Measurements from ENCODE around the gene CYP21A2.
"Not testable (repeated sequence)": the region's sequence is repeated elsewhere in the genome, so short reads cannot be mapped to it uniquely, and the experiment has no call there.

The CYP21A2 gene

DNA sequence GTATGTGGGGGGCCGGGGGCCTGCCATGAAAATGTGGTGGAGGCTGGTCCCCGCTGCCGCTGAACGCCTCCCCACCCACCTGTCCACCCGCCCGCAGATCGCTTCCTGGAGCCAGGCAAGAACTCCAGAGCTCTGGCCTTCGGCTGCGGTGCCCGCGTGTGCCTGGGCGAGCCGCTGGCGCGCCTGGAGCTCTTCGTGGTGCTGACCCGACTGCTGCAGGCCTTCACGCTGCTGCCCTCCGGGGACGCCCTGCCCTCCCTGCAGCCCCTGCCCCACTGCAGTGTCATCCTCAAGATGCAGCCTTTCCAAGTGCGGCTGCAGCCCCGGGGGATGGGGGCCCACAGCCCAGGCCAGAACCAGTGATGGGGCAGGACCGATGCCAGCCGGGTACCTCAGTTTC lies 30.2 kb upstream of the CYP21A2 start:
- not testable (repeated sequence) for H3K27ac ChIP-seq (ENCODE audit: low read length); H3K9me3 ChIP-seq (ENCODE audit: control insufficient read depth in 1 of 2, low read length in 2 of 2); H3K36me3 ChIP-seq (ENCODE audit: control insufficient read depth in 1 of 2, insufficient read depth in 2 of 2, low read length in 2 of 2); H3K4me1 ChIP-seq (ENCODE audit: control insufficient read depth in 1 of 2, insufficient read depth in 2 of 2, low read length in 2 of 2); H3K4me3 ChIP-seq (ENCODE audit: low read depth in 1 of 2, low read length in 2 of 2); H3K27me3 ChIP-seq (ENCODE audit: low read depth, low read length)

DNA sequence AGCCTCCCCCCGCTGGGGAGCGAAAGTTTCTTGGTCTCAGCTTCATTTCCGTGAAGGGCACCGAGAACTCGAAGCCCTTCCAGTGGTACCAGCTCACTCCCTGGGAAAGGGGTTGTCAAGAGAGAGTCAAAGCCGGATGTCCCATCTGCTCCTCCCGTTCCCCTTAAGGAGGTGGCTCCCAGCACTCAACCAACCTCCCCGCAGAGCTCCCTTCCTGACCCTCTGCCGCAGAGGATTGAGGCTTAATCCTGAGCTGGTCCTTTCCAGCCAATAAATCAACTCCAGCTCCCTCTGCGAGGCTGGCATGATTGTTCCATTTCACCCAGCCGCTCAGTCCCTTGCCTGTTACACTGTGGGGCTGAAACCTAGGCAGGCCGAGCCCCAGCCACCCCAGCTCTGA lies 29.6 kb upstream of the CYP21A2 start:
- not testable (repeated sequence) for H3K36me3 ChIP-seq (ENCODE audit: control insufficient read depth in 1 of 2, insufficient read depth in 2 of 2, low read length in 2 of 2); H3K9me3 ChIP-seq (ENCODE audit: control insufficient read depth in 1 of 2, low read length in 2 of 2); H3K27me3 ChIP-seq (ENCODE audit: low read depth, low read length); H3K27ac ChIP-seq (ENCODE audit: low read length); H3K4me3 ChIP-seq (ENCODE audit: low read depth in 1 of 2, low read length in 2 of 2); H3K4me1 ChIP-seq (ENCODE audit: control insufficient read depth in 1 of 2, insufficient read depth in 2 of 2, low read length in 2 of 2)

DNA sequence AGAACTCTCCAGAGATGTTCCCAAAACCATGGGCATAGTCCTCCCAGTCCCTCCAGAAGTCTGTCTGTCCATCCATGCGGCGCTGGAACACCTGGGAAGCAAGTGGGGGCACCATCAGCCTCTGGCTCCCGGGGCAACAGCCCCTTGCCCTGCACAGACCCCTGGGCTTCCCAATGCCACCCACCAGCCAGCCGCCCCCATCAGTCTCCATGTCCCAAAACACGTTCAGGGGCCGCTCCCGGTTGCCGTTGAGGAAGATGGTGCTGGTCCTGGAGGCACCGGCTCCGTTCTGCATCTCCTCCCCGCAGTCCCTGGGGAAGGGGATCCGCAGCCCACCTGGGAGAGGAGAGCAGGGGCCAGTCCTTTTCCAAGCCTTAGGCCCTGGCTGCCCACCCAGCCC lies 28.7 kb upstream of the CYP21A2 start:
- not testable (repeated sequence) for H3K4me1 ChIP-seq (ENCODE audit: control insufficient read depth in 1 of 2, insufficient read depth in 2 of 2, low read length in 2 of 2); H3K4me3 ChIP-seq (ENCODE audit: low read depth in 1 of 2, low read length in 2 of 2); H3K27me3 ChIP-seq (ENCODE audit: low read depth, low read length); H3K36me3 ChIP-seq (ENCODE audit: control insufficient read depth in 1 of 2, insufficient read depth in 2 of 2, low read length in 2 of 2); H3K9me3 ChIP-seq (ENCODE audit: control insufficient read depth in 1 of 2, low read length in 2 of 2); H3K27ac ChIP-seq (ENCODE audit: low read length)

GRCh38 chr6:32010856-32011530 lies 27.2 kb upstream of the CYP21A2 start:
- H3K4me3 ChIP-seq (ENCODE audit: low read depth in 1 of 2, low read length in 2 of 2); H3K4me1 ChIP-seq (ENCODE audit: control insufficient read depth in 1 of 2, insufficient read depth in 2 of 2, low read length in 2 of 2); H3K27me3 ChIP-seq (ENCODE audit: low read depth, low read length); H3K9me3 ChIP-seq (ENCODE audit: control insufficient read depth in 1 of 2, low read length in 2 of 2); H3K27ac ChIP-seq (ENCODE audit: low read length); H3K36me3 ChIP-seq (ENCODE audit: control insufficient read depth in 1 of 2, insufficient read depth in 2 of 2, low read length in 2 of 2): not testable (repeated sequence)

DNA sequence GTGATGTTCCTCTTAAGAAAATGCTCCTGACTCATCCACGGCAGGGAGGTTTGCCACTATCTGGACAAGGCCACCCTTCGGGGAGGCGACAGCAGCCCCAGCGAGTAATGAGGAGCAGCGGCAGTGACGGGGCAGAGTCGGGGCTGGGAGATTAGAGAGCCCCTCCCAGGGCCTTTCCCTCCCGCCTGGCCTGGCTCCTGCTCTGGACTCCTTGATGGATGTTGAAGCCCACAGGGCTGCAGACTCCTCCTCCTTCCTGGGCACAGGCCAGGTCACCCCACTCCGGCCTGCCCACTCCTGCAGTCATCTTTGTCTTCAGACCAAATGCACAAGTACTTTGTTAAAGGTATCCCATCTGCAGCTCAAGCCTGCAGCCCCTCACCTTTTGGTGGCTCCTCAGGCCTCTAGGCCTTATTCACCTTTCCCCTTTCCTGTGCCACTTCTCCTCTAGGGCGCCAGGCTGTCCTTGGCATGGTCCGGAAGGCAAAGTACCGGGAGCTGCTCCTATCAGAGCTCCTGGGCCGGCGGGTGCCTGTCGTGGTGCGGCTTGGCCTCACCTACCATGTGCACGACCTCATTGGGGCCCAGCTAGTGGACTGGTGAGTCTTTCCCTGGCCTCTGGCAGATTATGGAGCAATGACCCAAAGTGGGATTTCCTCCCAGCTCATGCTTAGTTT lies 25.1 kb upstream of the CYP21A2 start:
- H3K9me3 ChIP-seq (ENCODE audit: control insufficient read depth in 1 of 2, low read length in 2 of 2); H3K27me3 ChIP-seq (ENCODE audit: low read depth, low read length); H3K27ac ChIP-seq (ENCODE audit: low read length); H3K4me3 ChIP-seq (ENCODE audit: low read depth in 1 of 2, low read length in 2 of 2); H3K36me3 ChIP-seq (ENCODE audit: control insufficient read depth in 1 of 2, insufficient read depth in 2 of 2, low read length in 2 of 2); H3K4me1 ChIP-seq (ENCODE audit: control insufficient read depth in 1 of 2, insufficient read depth in 2 of 2, low read length in 2 of 2): not testable (repeated sequence)

DNA sequence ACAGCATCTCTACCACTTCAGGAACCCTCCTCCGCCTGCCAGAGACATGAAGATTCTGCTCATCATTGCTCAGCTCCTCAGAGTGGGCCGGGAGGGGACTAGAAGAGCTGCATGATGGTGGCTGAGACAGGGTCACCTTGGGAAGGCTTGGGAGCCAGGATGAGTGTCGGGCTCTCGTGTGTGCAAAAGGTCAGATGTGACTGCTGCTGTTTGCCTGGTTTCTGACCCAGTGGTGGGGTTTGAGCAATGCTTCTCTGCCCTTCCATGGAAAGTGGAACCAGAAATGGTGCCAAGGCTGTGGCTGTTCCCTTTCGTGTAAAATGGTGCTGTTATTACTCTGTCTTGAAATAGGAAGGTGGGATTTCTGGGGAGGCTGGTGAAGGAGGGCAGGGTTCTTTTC lies 24.5 kb upstream of the CYP21A2 start:
- H3K36me3 ChIP-seq (ENCODE audit: control insufficient read depth in 1 of 2, insufficient read depth in 2 of 2, low read length in 2 of 2); H3K9me3 ChIP-seq (ENCODE audit: control insufficient read depth in 1 of 2, low read length in 2 of 2); H3K4me3 ChIP-seq (ENCODE audit: low read depth in 1 of 2, low read length in 2 of 2); H3K27me3 ChIP-seq (ENCODE audit: low read depth, low read length); H3K4me1 ChIP-seq (ENCODE audit: control insufficient read depth in 1 of 2, insufficient read depth in 2 of 2, low read length in 2 of 2); H3K27ac ChIP-seq (ENCODE audit: low read length): not testable (repeated sequence)

DNA sequence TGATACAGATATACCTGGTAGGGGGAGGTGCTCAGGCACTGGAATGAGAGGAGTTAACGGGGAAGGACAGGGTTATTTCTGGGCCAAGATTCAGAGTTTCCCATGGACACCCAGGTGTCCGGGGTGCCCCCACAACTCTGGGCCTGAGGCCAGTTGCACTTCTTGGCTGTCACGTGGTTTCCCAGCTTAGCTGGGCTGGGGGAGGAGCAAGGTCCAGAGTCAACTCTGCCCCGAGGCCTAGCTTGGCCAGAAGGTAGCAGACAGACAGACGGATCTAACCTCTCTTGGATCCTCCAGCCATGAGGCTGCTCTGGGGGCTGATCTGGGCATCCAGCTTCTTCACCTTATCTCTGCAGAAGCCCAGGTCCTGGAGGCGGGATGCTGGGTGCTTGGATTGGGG lies 23.7 kb upstream of the CYP21A2 start, which contains the start of gene C4B:
C4B (plus strand) TSS at position 249 of the 400 bp plus-strand sequence; CDS start at position 300, 51 bp downstream.
- not testable (repeated sequence) for H3K27ac ChIP-seq (ENCODE audit: low read length); H3K4me3 ChIP-seq (ENCODE audit: low read depth in 1 of 2, low read length in 2 of 2); H3K27me3 ChIP-seq (ENCODE audit: low read depth, low read length)

GRCh38 chr6:32022100-32022499 lies 16.1 kb upstream of the CYP21A2 start:
- not testable (repeated sequence) for H3K4me3 ChIP-seq (ENCODE audit: low read depth in 1 of 2, low read length in 2 of 2); H3K9me3 ChIP-seq (ENCODE audit: control insufficient read depth in 1 of 2, low read length in 2 of 2); H3K36me3 ChIP-seq (ENCODE audit: control insufficient read depth in 1 of 2, insufficient read depth in 2 of 2, low read length in 2 of 2); H3K27me3 ChIP-seq (ENCODE audit: low read depth, low read length); H3K4me1 ChIP-seq (ENCODE audit: control insufficient read depth in 1 of 2, insufficient read depth in 2 of 2, low read length in 2 of 2); H3K27ac ChIP-seq (ENCODE audit: low read length)

More for the DNA sequence above, 23.7 kb upstream of the CYP21A2 start, which contains the start of gene C4B:
- not testable (repeated sequence) for H3K36me3 ChIP-seq (ENCODE audit: control insufficient read depth in 1 of 2, insufficient read depth in 2 of 2, low read length in 2 of 2); H3K9me3 ChIP-seq (ENCODE audit: control insufficient read depth in 1 of 2, low read length in 2 of 2); H3K4me1 ChIP-seq (ENCODE audit: control insufficient read depth in 1 of 2, insufficient read depth in 2 of 2, low read length in 2 of 2)

DNA sequence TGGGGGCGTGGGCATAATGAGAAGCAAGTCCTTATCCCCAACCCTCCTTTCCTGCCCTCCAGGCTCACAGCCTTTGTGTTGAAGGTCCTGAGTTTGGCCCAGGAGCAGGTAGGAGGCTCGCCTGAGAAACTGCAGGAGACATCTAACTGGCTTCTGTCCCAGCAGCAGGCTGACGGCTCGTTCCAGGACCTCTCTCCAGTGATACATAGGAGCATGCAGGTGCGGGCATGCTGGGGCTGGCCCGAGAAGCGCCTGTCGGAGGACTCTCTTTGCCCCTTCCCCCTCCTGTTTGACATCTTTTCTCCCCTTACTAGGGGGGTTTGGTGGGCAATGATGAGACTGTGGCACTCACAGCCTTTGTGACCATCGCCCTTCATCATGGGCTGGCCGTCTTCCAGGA lies 9.6 kb upstream of the CYP21A2 start:
- H3K4me3 ChIP-seq (ENCODE audit: low read depth in 1 of 2, low read length in 2 of 2); H3K36me3 ChIP-seq (ENCODE audit: control insufficient read depth in 1 of 2, insufficient read depth in 2 of 2, low read length in 2 of 2); H3K27me3 ChIP-seq (ENCODE audit: low read depth, low read length); H3K9me3 ChIP-seq (ENCODE audit: control insufficient read depth in 1 of 2, low read length in 2 of 2); H3K27ac ChIP-seq (ENCODE audit: low read length); H3K4me1 ChIP-seq (ENCODE audit: control insufficient read depth in 1 of 2, insufficient read depth in 2 of 2, low read length in 2 of 2): not testable (repeated sequence)

DNA sequence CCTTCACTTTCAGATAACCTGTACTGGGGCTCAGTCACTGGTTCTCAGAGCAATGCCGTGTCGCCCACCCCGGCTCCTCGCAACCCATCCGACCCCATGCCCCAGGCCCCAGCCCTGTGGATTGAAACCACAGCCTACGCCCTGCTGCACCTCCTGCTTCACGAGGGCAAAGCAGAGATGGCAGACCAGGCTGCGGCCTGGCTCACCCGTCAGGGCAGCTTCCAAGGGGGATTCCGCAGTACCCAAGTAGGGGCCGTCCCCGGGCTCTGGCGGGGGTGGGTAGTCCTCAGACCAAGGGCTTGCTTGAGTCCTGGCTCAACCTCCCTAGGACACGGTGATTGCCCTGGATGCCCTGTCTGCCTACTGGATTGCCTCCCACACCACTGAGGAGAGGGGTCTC lies 8.7 kb upstream of the CYP21A2 start:
- H3K9me3 ChIP-seq (ENCODE audit: control insufficient read depth in 1 of 2, low read length in 2 of 2); H3K4me1 ChIP-seq (ENCODE audit: control insufficient read depth in 1 of 2, insufficient read depth in 2 of 2, low read length in 2 of 2); H3K36me3 ChIP-seq (ENCODE audit: control insufficient read depth in 1 of 2, insufficient read depth in 2 of 2, low read length in 2 of 2); H3K27ac ChIP-seq (ENCODE audit: low read length); H3K27me3 ChIP-seq (ENCODE audit: low read depth, low read length); H3K4me3 ChIP-seq (ENCODE audit: low read depth in 1 of 2, low read length in 2 of 2): not testable (repeated sequence)

DNA sequence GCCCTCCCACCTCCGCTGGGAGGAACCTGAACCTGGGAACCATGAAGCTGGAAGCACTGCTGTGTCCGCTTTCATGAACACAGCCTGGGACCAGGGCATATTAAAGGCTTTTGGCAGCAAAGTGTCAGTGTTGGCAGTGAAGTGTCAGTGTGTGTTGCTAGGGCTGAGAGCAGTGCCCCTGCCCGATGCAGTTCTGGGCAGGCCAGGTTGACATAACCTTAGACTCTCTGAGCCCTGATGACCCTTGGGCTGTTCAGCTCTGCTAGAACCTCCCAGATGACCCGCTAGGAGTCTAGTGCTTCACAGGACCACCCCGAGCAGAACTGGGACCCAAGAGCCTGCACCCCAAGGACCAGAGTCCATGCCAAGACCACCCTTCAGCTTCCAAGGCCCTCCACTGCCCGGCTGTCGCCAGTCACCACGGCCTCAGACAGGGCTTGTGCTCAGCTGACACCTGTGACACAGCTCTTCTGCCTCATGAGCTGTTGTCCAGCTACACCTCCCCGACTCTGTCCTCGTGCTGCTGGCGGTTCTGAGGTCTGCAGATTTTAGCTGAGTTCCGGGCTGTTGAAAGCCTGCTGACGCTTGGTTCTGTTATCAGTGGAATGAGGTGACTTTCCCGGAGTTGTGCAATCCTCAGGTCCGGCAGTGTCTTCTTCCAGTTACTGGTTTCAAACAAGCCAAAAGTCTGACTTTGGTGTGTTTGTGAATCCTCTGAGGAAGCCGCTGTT lies 2.8 kb upstream of the CYP21A2 start:
- H3K9me3 ChIP-seq (ENCODE audit: control insufficient read depth in 1 of 2, low read length in 2 of 2); H3K27ac ChIP-seq (ENCODE audit: low read length); H3K4me1 ChIP-seq (ENCODE audit: control insufficient read depth in 1 of 2, insufficient read depth in 2 of 2, low read length in 2 of 2); H3K4me3 ChIP-seq (ENCODE audit: low read depth in 1 of 2, low read length in 2 of 2); H3K27me3 ChIP-seq (ENCODE audit: low read depth, low read length); H3K36me3 ChIP-seq (ENCODE audit: control insufficient read depth in 1 of 2, insufficient read depth in 2 of 2, low read length in 2 of 2): not testable (repeated sequence)
